ENCODE results near the gene SCLT1. TPM values are rescaled to one million over a fixed set of nuclear protein-coding genes. Genes with fewer than 3 reads are reported as not detected.
"Not testable (repeated sequence)": the region's sequence is repeated elsewhere in the genome, so short reads cannot be mapped to it uniquely, and the experiment has no call there.

The SCLT1 gene
- total RNA-seq, 2 donors from 2014 or later = 11.4 to 12.0 TPM

DNA sequence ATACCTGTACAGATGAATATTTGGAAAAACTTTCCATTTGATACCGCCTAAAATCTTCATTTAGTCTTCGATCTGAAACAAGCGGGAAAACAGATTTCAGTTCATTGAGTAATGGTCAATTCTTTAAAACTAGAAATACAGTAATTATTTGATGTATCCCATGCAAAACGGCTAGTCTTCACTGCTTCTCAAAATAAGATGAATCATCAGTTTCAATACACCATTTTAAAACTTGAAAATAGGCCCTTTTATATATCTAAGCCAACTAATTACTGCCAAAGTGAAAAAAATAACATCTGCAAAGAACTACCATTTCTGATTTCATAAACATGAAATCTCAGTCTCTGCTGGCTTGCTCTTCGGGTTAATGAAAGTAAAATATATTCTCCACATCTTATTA is 11.0 kb downstream of the SCLT1 start:
- TF ChIP-seq, protein P1, sequence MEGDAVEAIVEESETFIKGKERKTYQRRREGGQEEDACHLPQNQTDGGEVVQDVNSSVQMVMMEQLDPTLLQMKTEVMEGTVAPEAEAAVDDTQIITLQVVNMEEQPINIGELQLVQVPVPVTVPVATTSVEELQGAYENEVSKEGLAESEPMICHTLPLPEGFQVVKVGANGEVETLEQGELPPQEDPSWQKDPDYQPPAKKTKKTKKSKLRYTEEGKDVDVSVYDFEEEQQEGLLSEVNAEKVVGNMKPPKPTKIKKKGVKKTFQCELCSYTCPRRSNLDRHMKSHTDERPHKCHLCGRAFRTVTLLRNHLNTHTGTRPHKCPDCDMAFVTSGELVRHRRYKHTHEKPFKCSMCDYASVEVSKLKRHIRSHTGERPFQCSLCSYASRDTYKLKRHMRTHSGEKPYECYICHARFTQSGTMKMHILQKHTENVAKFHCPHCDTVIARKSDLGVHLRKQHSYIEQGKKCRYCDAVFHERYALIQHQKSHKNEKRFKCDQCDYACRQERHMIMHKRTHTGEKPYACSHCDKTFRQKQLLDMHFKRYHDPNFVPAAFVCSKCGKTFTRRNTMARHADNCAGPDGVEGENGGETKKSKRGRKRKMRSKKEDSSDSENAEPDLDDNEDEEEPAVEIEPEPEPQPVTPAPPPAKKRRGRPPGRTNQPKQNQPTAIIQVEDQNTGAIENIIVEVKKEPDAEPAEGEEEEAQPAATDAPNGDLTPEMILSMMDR (conservative IDR thresholded peaks at IDR 0.05) = no peak
- H3K9me3 Mint-ChIP-seq = peaks cover 32% of the 10 kb centered on the region
- Histone ChIP-seq H3K9me3 (ENCODE audit: control insufficient read depth, low read length) (peaks cover 36% of the 10 kb centered on the region), H3K4me3 (ENCODE audit: low read length) (no peak overlapping the region), H3K36me3 (ENCODE audit: control insufficient read depth, insufficient read depth, low read length) (peaks cover 25% of the 10 kb centered on the region), H3K9ac (ENCODE audit: extremely low read depth, low read length, poor library complexity, severe bottlenecking) (no peak overlapping the region), H3K27ac (ENCODE audit: low read depth, low read length) (no peak overlapping the region), H3K27me3 (ENCODE audit: control insufficient read depth, insufficient read depth, low read length, poor library complexity, severe bottlenecking) (no peaks in the 10 kb centered on the region), H3K4me1 (ENCODE audit: control insufficient read depth, insufficient read depth, low read length) (no peaks in the 10 kb centered on the region)
- no peak overlapping the region for H3K27ac Mint-ChIP-seq
- H3K4me3 Mint-ChIP-seq = no peak overlapping the region
- WGBS, 2 experiments (ENCODE audit: insufficient coverage in 1 of 2, insufficient read length in 1 of 2) = 92 to 100% methylated on average over 3 to 5 of the region's 5 CpGs
- DNase-seq = no peak
- no peaks in the 10 kb centered on the region for H3K27me3 Mint-ChIP-seq (ENCODE audit: insufficient read depth)
- no peaks in the 10 kb centered on the region for H3K4me1 Mint-ChIP-seq
- H3K36me3 Mint-ChIP-seq (ENCODE audit: low read depth) = peaks cover 49% of the 10 kb centered on the region

DNA sequence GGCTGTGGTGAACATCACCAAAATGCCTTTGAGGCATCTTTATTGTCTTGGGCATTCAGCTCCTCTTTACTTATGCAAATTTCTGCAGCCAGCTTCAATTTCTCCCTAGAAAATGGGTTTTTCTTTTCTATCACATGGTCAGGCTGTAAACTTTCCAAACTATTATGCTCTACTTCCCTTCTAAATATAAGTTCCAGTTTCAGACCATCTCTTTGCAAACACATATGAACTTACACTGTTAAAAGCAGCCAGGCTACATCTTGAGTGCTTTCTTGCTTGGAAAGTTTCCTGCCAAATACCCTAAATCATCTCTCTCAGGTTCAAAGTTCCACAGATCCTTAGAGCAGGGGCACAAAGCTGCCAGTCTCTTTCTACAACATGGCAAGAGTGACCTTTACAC is 13.2 kb downstream of the SCLT1 start:
- DNase-seq = no peak
- Histone ChIP-seq H3K36me3 (ENCODE audit: control insufficient read depth, insufficient read depth, low read length) (peaks cover 25% of the 10 kb centered on the region), H3K27ac (ENCODE audit: low read depth, low read length) (no peak overlapping the region), H3K4me1 (ENCODE audit: control insufficient read depth, insufficient read depth, low read length) (no peaks in the 10 kb centered on the region), H3K4me3 (ENCODE audit: low read length) (no peak overlapping the region), H3K27me3 (ENCODE audit: control insufficient read depth, insufficient read depth, low read length, poor library complexity, severe bottlenecking) (no peaks in the 10 kb centered on the region), H3K9ac (ENCODE audit: extremely low read depth, low read length, poor library complexity, severe bottlenecking) (no peak overlapping the region), H3K9me3 (ENCODE audit: control insufficient read depth, low read length) (peaks cover 30% of the 10 kb centered on the region)
- Mint-ChIP-seq H3K4me3 (no peak overlapping the region), H3K4me1 (no peaks in the 10 kb centered on the region), H3K9me3 (peaks cover 25% of the 10 kb centered on the region), H3K36me3 (ENCODE audit: low read depth) (peaks cover 50% of the 10 kb centered on the region), H3K27ac (no peak overlapping the region), H3K27me3 (ENCODE audit: insufficient read depth) (no peaks in the 10 kb centered on the region)
- TF ChIP-seq, protein P1 (conservative IDR thresholded peaks at IDR 0.05) = no peak

DNA sequence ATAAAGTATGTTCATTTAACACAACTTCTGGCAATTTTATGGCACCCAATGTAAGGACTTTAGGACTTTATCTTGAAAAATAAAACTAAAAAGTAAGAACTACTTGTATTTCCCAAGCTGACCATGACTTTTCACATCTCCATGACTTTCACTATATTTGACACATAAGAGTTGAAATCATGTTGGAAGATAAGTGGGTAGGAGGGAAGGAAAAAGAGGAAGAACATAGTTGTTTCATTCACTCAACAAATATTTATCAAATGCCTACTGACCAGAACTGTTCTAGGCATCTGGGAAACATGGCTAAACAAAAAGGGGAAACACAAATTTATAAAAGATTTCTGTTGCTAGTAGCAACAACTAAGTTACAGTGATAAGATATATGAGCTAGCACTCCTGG is 16.0 kb downstream of the SCLT1 start:
- Mint-ChIP-seq H3K4me3 (no peak overlapping the region), H3K27me3 (ENCODE audit: insufficient read depth) (no peaks in the 10 kb centered on the region), H3K9me3 (peaks cover 28% of the 10 kb centered on the region), H3K27ac (no peak overlapping the region), H3K4me1 (no peaks in the 10 kb centered on the region), H3K36me3 (ENCODE audit: low read depth) (peaks cover 60% of the 10 kb centered on the region)
- no peak overlapping the region for H3K4me3 ChIP-seq (ENCODE audit: low read length)
- no peak overlapping the region for H3K27ac ChIP-seq (ENCODE audit: low read depth, low read length)
- no peaks in the 10 kb centered on the region for H3K27me3 ChIP-seq (ENCODE audit: control insufficient read depth, insufficient read depth, low read length, poor library complexity, severe bottlenecking)
- H3K9ac ChIP-seq (ENCODE audit: extremely low read depth, low read length, poor library complexity, severe bottlenecking) = no peak overlapping the region
- H3K4me1 ChIP-seq (ENCODE audit: control insufficient read depth, insufficient read depth, low read length) = no peaks in the 10 kb centered on the region
- DNase-seq = no peak
- TF ChIP-seq, protein P1 (conservative IDR thresholded peaks at IDR 0.05) = no peak
- peaks cover 39% of the 10 kb centered on the region for H3K9me3 ChIP-seq (ENCODE audit: control insufficient read depth, low read length)
- peaks cover 25% of the 10 kb centered on the region for H3K36me3 ChIP-seq (ENCODE audit: control insufficient read depth, insufficient read depth, low read length)

DNA sequence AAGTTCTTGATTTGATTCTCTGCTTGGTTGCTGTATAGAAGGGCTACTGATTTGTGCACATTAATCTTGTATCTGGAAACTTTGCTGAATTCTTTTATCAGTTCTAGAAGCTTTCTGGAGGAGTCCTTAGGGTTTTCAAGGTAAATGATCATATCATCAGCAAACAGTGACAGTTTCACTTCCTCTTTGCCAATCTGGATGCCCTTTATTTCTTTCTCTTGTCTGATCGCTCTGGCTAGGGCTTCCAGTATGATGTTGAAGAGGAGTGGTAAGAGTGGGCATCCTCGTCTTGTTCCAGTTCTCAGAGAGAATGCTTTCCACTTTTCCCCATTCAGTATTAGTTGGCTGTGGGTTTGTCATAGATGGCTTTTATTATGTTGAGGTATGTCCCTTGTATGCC is 23.8 kb downstream of the SCLT1 start:
- not testable (repeated sequence) for H3K4me3 Mint-ChIP-seq; H3K4me1 Mint-ChIP-seq; DNase-seq; H3K9ac ChIP-seq (ENCODE audit: extremely low read depth, low read length, poor library complexity, severe bottlenecking); H3K27me3 ChIP-seq (ENCODE audit: control insufficient read depth, insufficient read depth, low read length, poor library complexity, severe bottlenecking); H3K27ac ChIP-seq (ENCODE audit: low read depth, low read length); H3K36me3 ChIP-seq (ENCODE audit: control insufficient read depth, insufficient read depth, low read length); H3K27ac Mint-ChIP-seq; H3K4me1 ChIP-seq (ENCODE audit: control insufficient read depth, insufficient read depth, low read length); H3K27me3 Mint-ChIP-seq (ENCODE audit: insufficient read depth)
- 95% methylated on average over 2 of the region's 2 CpGs; no CpG with 5 or more reads in 1 of the 2 experiments for WGBS, 2 experiments (ENCODE audit: insufficient coverage in 1 of 2, insufficient read length in 1 of 2)
- Histone ChIP-seq H3K4me3 (ENCODE audit: low read length) (peak overlapping the region; percentile 15), H3K9me3 (ENCODE audit: control insufficient read depth, low read length) (peaks cover 65% of the 10 kb centered on the region)
- Mint-ChIP-seq H3K36me3 (ENCODE audit: low read depth) (peaks cover 31% of the 10 kb centered on the region), H3K9me3 (peaks cover 43% of the 10 kb centered on the region)

Data from endodermal cell (in vitro differentiated cells).